ENCODE measurements around the gene PROSER3.

PROSER3 gene

GRCh38 chr19:35739275-35740107 is 18.5 kb upstream of the PROSER3 start:
- DNase-seq, result no peak

GRCh38 chr19:35740108-35740422 is 17.9 kb upstream of the PROSER3 start:
- DNase-seq, result no peak

GRCh38 chr19:35740423-35741202 is 17.4 kb upstream of the PROSER3 start:
- DNase-seq, result peak; percentile 95

- no peak for DNase-seq
These were observed 16.8 kb upstream of the PROSER3 start for GRCh38 chr19:35741203-35741515.

GRCh38 chr19:35742121-35742724 is 15.8 kb upstream of the PROSER3 start, which contains the start of gene IGFLR1:
IGFLR1 (minus strand) TSS chr19:35742452; CDS start chr19:35741180, 1,272 bp downstream.
- DNase-seq, result no peak

GRCh38 chr19:35743640-35744429 is 14.1 kb upstream of the PROSER3 start:
- DNase-seq, result no peak

GRCh38 chr19:35744430-35745327 is 13.3 kb upstream of the PROSER3 start:
- DNase-seq, result peak; percentile 93

- DNase-seq, result peak; percentile 95
These were observed 12.5 kb upstream of the PROSER3 start, which contains the start of the genes PSENEN and U2AF1L4 for GRCh38 chr19:35745328-35746086. PSENEN (plus strand) TSS chr19:35745651; CDS start chr19:35745931, 280 bp downstream. U2AF1L4 (minus strand) TSS chr19:35745418; CDS start chr19:35745391, 27 bp downstream.

GRCh38 chr19:35746087-35746462 is 11.9 kb upstream of the PROSER3 start:
- no peak for DNase-seq

- DNase-seq, result no peak
These were observed 11.4 kb upstream of the PROSER3 start for GRCh38 chr19:35746531-35746930.

GRCh38 chr19:35748106-35749020 is 9.6 kb upstream of the PROSER3 start, which contains the start of gene LIN37:
LIN37 (plus strand) TSS chr19:35748576; CDS start chr19:35748725, 149 bp downstream.
- DNase-seq, result peak; percentile 98

GRCh38 chr19:35750167-35750566 is 7.8 kb upstream of the PROSER3 start:
- DNase-seq, result no peak

- no peak for DNase-seq
These were observed 5.9 kb upstream of the PROSER3 start for GRCh38 chr19:35751839-35752745.

- no peak for DNase-seq
These were observed 5.1 kb upstream of the PROSER3 start for GRCh38 chr19:35752746-35753350.

- no peak for DNase-seq
These were observed 4.2 kb upstream of the PROSER3 start for GRCh38 chr19:35753634-35754369.

- no peak for DNase-seq
These were observed 3.4 kb upstream of the PROSER3 start for GRCh38 chr19:35754370-35755130.

GRCh38 chr19:35755131-35755549 is 2.8 kb upstream of the PROSER3 start:
- DNase-seq, result no peak
